ENCODE measurements around the gene TM4SF18.

- TF ChIP-seq CTCF (optimal IDR thresholded peaks at IDR 0.05 in 1 of 3, IDR thresholded peaks at IDR 0.05 in 1 of 3, conservative IDR thresholded peaks at IDR 0.05 in 1 of 3; ENCODE audit: extremely low read depth in 1 of 3, insufficient read depth in 2 of 3, low read length in 3 of 3) = no peak
- TF ChIP-seq EZH2 (IDR thresholded peaks at IDR 0.05; ENCODE audit: low read length) = no peak
These were observed 23.2 kb upstream of the TM4SF18 start for GRCh38 chr3:149356630-149357029.
